ENCODE data around the gene HNRNPM.
A peak's percentile ranks its signal among the peaks of the same experiment; 100 is the strongest.

Gene HNRNPM

DNA sequence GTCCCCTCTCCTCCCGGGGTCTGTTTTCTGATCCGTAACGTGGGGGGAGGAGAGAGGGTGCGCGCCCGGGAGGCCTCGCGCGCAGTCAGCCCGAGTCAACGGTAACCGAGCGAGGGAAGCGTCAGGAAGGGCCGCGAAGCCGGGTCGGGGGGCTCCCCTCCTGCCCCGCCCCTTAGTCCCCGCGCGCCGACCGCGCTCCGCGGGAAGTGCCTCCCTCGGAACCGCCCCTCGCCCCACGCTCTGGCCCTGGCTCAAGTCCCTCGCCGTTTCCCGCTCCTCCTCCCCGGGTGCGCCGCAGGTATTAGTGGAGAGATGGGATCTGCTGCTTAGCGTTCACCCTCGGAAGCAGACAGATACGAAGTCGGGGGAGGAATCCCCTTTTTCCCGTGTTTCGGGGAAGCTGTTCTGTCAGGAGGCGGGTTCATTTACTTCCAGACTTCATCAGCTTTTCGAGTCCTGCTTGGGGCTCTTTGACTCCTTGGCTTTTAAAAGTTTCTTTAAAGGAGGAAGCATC is 770 bp downstream of the HNRNPM start:
- Histone ChIP-seq H2AFZ (ENCODE audit: low read depth) (peak overlapping the region; percentile 38), H3K4me2 (peak overlapping the region; percentile 87), H3K36me3 (ENCODE audit: insufficient read depth) (no peaks in the 10 kb centered on the region), H4K20me1 (ENCODE audit: insufficient read depth) (peaks cover 44% of the 10 kb centered on the region), H3K4me3 (IDR thresholded peaks at IDR 0.05; ENCODE audit: insufficient read depth, low read depth, low read length) (no peak overlapping the region), H3K9ac (peak overlapping the region; percentile 98), H3K79me2 (ENCODE audit: insufficient read depth, low read depth) (peaks cover 55% of the 10 kb centered on the region), H3K27me3 (ENCODE audit: insufficient read depth, low read depth) (no peaks in the 10 kb centered on the region), H3K4me1 (ENCODE audit: low read depth, poor library complexity, severe bottlenecking) (peaks cover 42% of the 10 kb centered on the region), H3K27ac (peak overlapping the region; percentile 83)
- TF ChIP-seq, protein P1, sequence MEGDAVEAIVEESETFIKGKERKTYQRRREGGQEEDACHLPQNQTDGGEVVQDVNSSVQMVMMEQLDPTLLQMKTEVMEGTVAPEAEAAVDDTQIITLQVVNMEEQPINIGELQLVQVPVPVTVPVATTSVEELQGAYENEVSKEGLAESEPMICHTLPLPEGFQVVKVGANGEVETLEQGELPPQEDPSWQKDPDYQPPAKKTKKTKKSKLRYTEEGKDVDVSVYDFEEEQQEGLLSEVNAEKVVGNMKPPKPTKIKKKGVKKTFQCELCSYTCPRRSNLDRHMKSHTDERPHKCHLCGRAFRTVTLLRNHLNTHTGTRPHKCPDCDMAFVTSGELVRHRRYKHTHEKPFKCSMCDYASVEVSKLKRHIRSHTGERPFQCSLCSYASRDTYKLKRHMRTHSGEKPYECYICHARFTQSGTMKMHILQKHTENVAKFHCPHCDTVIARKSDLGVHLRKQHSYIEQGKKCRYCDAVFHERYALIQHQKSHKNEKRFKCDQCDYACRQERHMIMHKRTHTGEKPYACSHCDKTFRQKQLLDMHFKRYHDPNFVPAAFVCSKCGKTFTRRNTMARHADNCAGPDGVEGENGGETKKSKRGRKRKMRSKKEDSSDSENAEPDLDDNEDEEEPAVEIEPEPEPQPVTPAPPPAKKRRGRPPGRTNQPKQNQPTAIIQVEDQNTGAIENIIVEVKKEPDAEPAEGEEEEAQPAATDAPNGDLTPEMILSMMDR (conservative IDR thresholded peaks at IDR 0.05; ENCODE audit: low read depth, low read length): no peak

DNA sequence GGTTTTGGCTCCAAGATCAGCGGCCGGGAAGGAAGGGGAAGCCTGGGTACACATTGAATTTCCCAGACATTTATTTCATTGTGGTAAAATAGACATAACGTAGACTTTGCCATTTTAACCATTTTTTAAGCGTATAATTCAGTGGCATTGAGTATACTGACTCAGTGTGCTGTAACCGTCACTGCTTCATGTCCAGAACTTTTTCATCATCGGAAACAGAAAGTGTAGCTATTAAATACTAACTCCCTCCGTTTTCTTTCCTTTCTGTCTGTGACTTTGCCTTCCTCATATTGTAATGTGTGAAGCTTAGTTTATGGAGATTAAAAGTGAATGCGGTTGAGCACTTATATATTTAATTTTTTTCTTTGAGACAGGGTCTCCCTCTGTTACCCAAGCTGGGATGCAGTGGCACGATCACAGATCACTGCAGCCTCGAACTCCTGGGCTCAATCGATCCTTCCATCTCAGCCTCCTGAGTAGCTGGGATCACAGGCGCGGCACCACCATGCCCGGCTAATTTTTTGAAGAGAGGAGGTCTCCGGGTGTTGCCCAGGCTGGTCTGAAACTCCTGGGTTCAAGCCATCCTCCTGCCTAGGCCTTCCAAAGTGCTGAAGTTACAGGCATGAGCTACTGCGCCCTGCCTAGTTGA is 1.4 kb downstream of the HNRNPM start:
- no peak overlapping the region for H2AFZ ChIP-seq (ENCODE audit: low read depth)
- H4K20me1 ChIP-seq (ENCODE audit: insufficient read depth): peaks cover 49% of the 10 kb centered on the region
- H3K4me1 ChIP-seq (ENCODE audit: low read depth, poor library complexity, severe bottlenecking): peaks cover 48% of the 10 kb centered on the region
- no peak overlapping the region for H3K27ac ChIP-seq
- TF ChIP-seq, protein P1 (conservative IDR thresholded peaks at IDR 0.05; ENCODE audit: low read depth, low read length): no peak
- H3K79me2 ChIP-seq (ENCODE audit: insufficient read depth, low read depth): peaks cover 62% of the 10 kb centered on the region
- peak overlapping the region; percentile 87 for H3K4me2 ChIP-seq
- H3K4me3 ChIP-seq (IDR thresholded peaks at IDR 0.05; ENCODE audit: insufficient read depth, low read depth, low read length): no peak overlapping the region
- H3K27me3 ChIP-seq (ENCODE audit: insufficient read depth, low read depth): no peaks in the 10 kb centered on the region
- H3K36me3 ChIP-seq (ENCODE audit: insufficient read depth): no peaks in the 10 kb centered on the region
- H3K9ac ChIP-seq: peak overlapping the region; percentile 98; the same call in 1 of the 2 replicates

DNA sequence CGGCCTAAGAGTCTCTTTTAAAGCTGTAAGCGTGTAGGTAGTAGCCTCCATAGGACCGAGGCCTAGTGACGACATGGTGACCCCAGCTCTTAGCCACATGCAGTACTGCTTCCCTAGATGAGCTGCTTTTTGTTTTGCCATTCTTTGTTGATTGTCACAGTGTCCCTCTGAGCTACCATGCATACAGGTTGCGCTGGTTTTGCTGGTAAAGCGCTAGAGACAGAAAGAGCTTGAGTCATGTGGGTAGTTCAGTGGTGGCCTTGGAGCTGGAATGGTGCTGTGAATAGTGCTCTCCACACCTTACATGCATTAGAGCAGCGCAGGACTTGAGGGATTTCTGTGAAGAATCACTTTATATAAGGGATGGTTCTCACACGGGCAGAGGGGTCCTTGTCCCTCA is 5.1 kb downstream of the HNRNPM start:
- peaks cover 98% of the 10 kb centered on the region for H3K79me2 ChIP-seq (ENCODE audit: insufficient read depth, low read depth)
- TF ChIP-seq, protein P1 (conservative IDR thresholded peaks at IDR 0.05; ENCODE audit: low read depth, low read length): no peak
- peaks cover 86% of the 10 kb centered on the region for H4K20me1 ChIP-seq (ENCODE audit: insufficient read depth)
- no peak overlapping the region for H3K4me2 ChIP-seq
- H3K4me1 ChIP-seq (ENCODE audit: low read depth, poor library complexity, severe bottlenecking): peaks cover 72% of the 10 kb centered on the region
- H3K4me3 ChIP-seq (IDR thresholded peaks at IDR 0.05; ENCODE audit: insufficient read depth, low read depth, low read length): no peak overlapping the region
- H3K36me3 ChIP-seq (ENCODE audit: insufficient read depth): no peaks in the 10 kb centered on the region
- no peak overlapping the region for H3K9ac ChIP-seq
- H3K27ac ChIP-seq: no peak overlapping the region
- H2AFZ ChIP-seq (ENCODE audit: low read depth): no peak overlapping the region
- no peaks in the 10 kb centered on the region for H3K27me3 ChIP-seq (ENCODE audit: insufficient read depth, low read depth)

DNA sequence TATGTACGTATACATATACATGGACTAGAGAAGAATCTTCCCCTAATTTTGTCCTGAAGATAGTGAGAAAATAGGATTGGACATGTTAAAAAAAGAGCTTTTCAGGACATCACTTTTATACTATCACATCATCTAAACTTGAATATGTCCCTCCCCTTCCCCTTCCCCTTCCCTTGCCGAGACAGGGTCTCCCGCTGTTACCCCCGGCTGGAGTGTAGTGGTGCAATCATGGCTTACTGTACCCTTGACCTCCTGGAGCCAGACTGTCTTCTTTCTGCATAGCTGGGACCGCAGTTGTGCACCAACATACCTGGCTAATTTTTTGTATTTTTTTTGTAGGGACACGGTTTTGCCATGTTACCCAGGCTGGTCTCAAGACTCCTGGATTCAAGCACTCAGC is 6.6 kb downstream of the HNRNPM start:
- TF ChIP-seq, protein P1 (conservative IDR thresholded peaks at IDR 0.05; ENCODE audit: low read depth, low read length): no peak
- H2AFZ ChIP-seq (ENCODE audit: low read depth): no peak overlapping the region
- H3K9ac ChIP-seq: no peak overlapping the region
- no peak overlapping the region for H3K4me3 ChIP-seq (IDR thresholded peaks at IDR 0.05; ENCODE audit: insufficient read depth, low read depth, low read length)
- no peaks in the 10 kb centered on the region for H3K27me3 ChIP-seq (ENCODE audit: insufficient read depth, low read depth)
- H3K36me3 ChIP-seq (ENCODE audit: insufficient read depth): peaks cover 2% of the 10 kb centered on the region; the same call in 1 of the 2 replicates
- H4K20me1 ChIP-seq (ENCODE audit: insufficient read depth): peaks cover 93% of the 10 kb centered on the region
- no peak overlapping the region for H3K27ac ChIP-seq
- peaks cover 98% of the 10 kb centered on the region for H3K79me2 ChIP-seq (ENCODE audit: insufficient read depth, low read depth)
- H3K4me2 ChIP-seq: no peak overlapping the region; the same call in 1 of the 2 replicates
- peaks cover 65% of the 10 kb centered on the region for H3K4me1 ChIP-seq (ENCODE audit: low read depth, poor library complexity, severe bottlenecking)
